ENCODE data around the gene ORC4. TPM values are rescaled to one million over a fixed set of nuclear protein-coding genes. Genes with fewer than 3 reads are reported as not detected.

The ORC4 gene
- total and polyA plus RNA-seq, 2 of the 8 experiments (the other 6 are each of a cell fraction or from before 2014, with no cell fraction given), result 22.7 to 63.7 TPM

DNA sequence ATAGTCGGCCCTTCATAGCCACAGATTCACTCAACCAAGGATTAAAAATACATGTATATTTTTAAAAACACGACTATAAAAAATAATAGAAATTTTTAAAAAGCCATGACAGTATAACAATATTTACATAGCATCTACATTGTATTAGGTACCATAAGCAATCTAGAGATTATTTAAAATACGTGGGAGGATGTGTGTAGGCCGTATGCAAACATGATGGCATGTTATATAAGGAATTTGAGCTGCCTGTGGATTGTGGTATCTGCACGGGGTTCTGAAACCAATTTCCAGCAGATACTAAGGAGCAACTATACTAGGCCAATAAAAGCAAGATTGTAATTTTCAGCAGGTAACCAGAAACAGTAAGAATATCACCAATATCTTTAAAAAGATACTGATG, 5.9 kb downstream of the ORC4 start:
- no peak overlapping the region for H3K4ac ChIP-seq (replicated peaks; ENCODE audit: insufficient read length, low read depth, low read length)
- no peak overlapping the region for H3K18ac ChIP-seq (ENCODE audit: extremely low read depth, low read length)
- no peak overlapping the region for H4K5ac ChIP-seq (ENCODE audit: insufficient read length, low read depth, low read length)
- H3K36me3 ChIP-seq (ENCODE audit: control insufficient read depth in 2 of 4, insufficient read depth in 4 of 4, low read length in 3 of 4), result peaks cover 0 to 3% (median 0%) of the 10 kb centered on the region in 4 experiments; a peak in 1 of 8 replicates
- no peak for DNase-seq (ENCODE audit: low read depth in 1 of 2, low spot score in 2 of 2)
- H2AK5ac ChIP-seq (ENCODE audit: low read depth, low read length), result no peak overlapping the region
- H2BK12ac ChIP-seq (ENCODE audit: low read depth, low read length), result no peak overlapping the region
- no peak overlapping the region for H2BK15ac ChIP-seq (ENCODE audit: low read length)
- H3K56ac ChIP-seq (replicated peaks; ENCODE audit: insufficient read length, low read depth, low read length), result no peak overlapping the region
- no peak overlapping the region for H2BK20ac ChIP-seq (ENCODE audit: low read length)
- no peak for FAIRE-seq
- H3K23ac ChIP-seq (ENCODE audit: insufficient read length), result no peak overlapping the region
- H3K23me2 ChIP-seq (ENCODE audit: low read depth, low read length), result no peaks in the 10 kb centered on the region
- no peaks in the 10 kb centered on the region for H3K27me3 ChIP-seq (replicated peaks in 1 of 4; ENCODE audit: control insufficient read depth in 3 of 4, extremely low read depth in 1 of 4, insufficient read depth in 3 of 4, low read length in 3 of 4)
- no peak overlapping the region for H4K91ac ChIP-seq (replicated peaks; ENCODE audit: insufficient read length, low read length)
- TF ChIP-seq SIX5 (IDR thresholded peaks at IDR 0.05; ENCODE audit: low read depth, low read length), result no peak
- TF ChIP-seq CTBP2 (IDR thresholded peaks at IDR 0.05; ENCODE audit: borderline replicate concordance, insufficient read depth, insufficient read length, low read length), result no peak
- no peak for TF ChIP-seq SIRT6 (IDR thresholded peaks at IDR 0.05; ENCODE audit: low read length)
- TF ChIP-seq JUN (IDR thresholded peaks at IDR 0.05; ENCODE audit: low read depth, low read length), result no peak
- no peak for TF ChIP-seq TEAD4 (IDR thresholded peaks at IDR 0.05; ENCODE audit: low read depth, low read length)
- TF ChIP-seq CBX5 (IDR thresholded peaks at IDR 0.05; ENCODE audit: low read depth, low read length), result no peak
- no peak for TF ChIP-seq CBX8 (IDR thresholded peaks at IDR 0.05; ENCODE audit: borderline replicate concordance, low read depth, low read length)
- TF ChIP-seq TCF12 (IDR thresholded peaks at IDR 0.05; ENCODE audit: low read depth, low read length), result no peak
- H2AFZ ChIP-seq (ENCODE audit: low read length), result no peak overlapping the region
- H3K9me3 ChIP-seq (ENCODE audit: insufficient read depth in 2 of 2, low read depth in 1 of 2, low read length in 1 of 2), result no peaks in the 10 kb centered on the region
- WGBS, 2 experiments (ENCODE audit: extremely low coverage in 1 of 2, insufficient coverage in 1 of 2, insufficient read length in 1 of 2, insufficient replicate concordance in 2 of 2, low coverage in 1 of 2, low lambda C conversion rate in 2 of 2, missing lambda C conversion rate in 1 of 2), result 88% methylated on average over 5 of the region's 5 CpGs; no CpG with 5 or more reads in 1 of the 2 experiments
- no peak overlapping the region for H3K27ac ChIP-seq (ENCODE audit: low read depth, low read length)
- H4K20me1 ChIP-seq (replicated peaks in 1 of 2; ENCODE audit: control insufficient read depth in 1 of 2, insufficient read depth in 2 of 2, low read length in 2 of 2), result peaks cover 3 to 5% of the 10 kb centered on the region in 2 experiments
- no peak overlapping the region for H2BK5ac ChIP-seq (ENCODE audit: low read depth, low read length)
- no peak overlapping the region for H3K4me3 ChIP-seq (ENCODE audit: extremely low read depth in 1 of 4, insufficient read depth in 2 of 4, low read depth in 3 of 4, low read length in 4 of 4)
- no peak overlapping the region for H3K14ac ChIP-seq (ENCODE audit: insufficient read length)
- H4K8ac ChIP-seq (ENCODE audit: extremely low read depth, insufficient read depth, low read length), result no peak overlapping the region
- H3K79me2 ChIP-seq (ENCODE audit: control insufficient read depth in 1 of 2, insufficient read depth in 2 of 2, low read length in 2 of 2), result peaks cover 28 to 100% of the 10 kb centered on the region in 2 experiments
- no peaks in the 10 kb centered on the region; the same call in 1 of the 2 replicates for H3K79me1 ChIP-seq (ENCODE audit: low read depth, low read length)
- no peak overlapping the region for H3K4me2 ChIP-seq (ENCODE audit: insufficient read depth in 1 of 2, low read depth in 2 of 2, low read length in 2 of 2)
- no peak overlapping the region for H3K9ac ChIP-seq (replicated peaks in 1 of 4; ENCODE audit: extremely low read depth in 1 of 4, low read depth in 3 of 4, low read length in 3 of 4)
- no peaks in the 10 kb centered on the region; a peak in 2 of 7 replicates for H3K4me1 ChIP-seq (replicated peaks in 1 of 4; ENCODE audit: control insufficient read depth in 3 of 4, insufficient read depth in 4 of 4, low read length in 3 of 4)
- H2BK120ac ChIP-seq (replicated peaks; ENCODE audit: low read depth, low read length), result no peak overlapping the region
- ChIA-PET POLR2A (ENCODE audit: partially characterized antibody) (no interaction called here), CTCF (ENCODE audit: partially characterized antibody) (interaction anchor here (1.6 kb wide), 1 partner anchor 186 kb away, joined by 3 read pairs; no protein-coding TSS in a partner anchor)

Measured in H1 (cell line).